MM.1S (cell line): Measurements from ENCODE around the gene DISC1.

Experiments used
- DNase-seq: peaks from one replicate; pipeline ENCODE4 v3.0.0-alpha.2; 2015
- H2AFZ ChIP-seq: fragments of 300-600 bp; sonication (generic); 2 replicates; pipeline ENCODE4 v1.6.0; 2016; ENCODE audit warnings: antibody characterized with exemption, low read length
- H3F3A ChIP-seq: fragments of 300-600 bp; sonication (generic); 2 replicates; pipeline ENCODE4 v1.6.1; 2016; ENCODE audit warnings: mild to moderate bottlenecking, antibody characterized with exemption, low read length, moderate library complexity, mixed read lengths; ENCODE audit not compliant: insufficient read depth
- H3K27ac ChIP-seq: fragments of 300-600 bp; sonication (generic); 2 replicates; pipeline ENCODE4 v1.5.1; 2016; ENCODE audit warnings: mild to moderate bottlenecking, low read length
- H3K27me3 ChIP-seq: fragments of 300-600 bp; sonication (generic); replicated peaks from 2 replicates; pipeline ENCODE4 v1.6.0; 2016; ENCODE audit warnings: low read length; ENCODE audit not compliant: insufficient read depth
- H3K36me3 ChIP-seq: fragments of 300-600 bp; sonication (generic); replicated peaks from 2 replicates; pipeline ENCODE4 v1.6.1; 2016; ENCODE audit warnings: mild to moderate bottlenecking, low read length, mixed read lengths; ENCODE audit not compliant: insufficient read depth
- H3K4me1 ChIP-seq: fragments of 300-600 bp; sonication (generic); 2 replicates; pipeline ENCODE4 v1.6.1; 2016; ENCODE audit warnings: low read length, mixed read lengths
- H3K4me2 ChIP-seq: fragments of 300-600 bp; sonication (generic); 2 replicates; pipeline ENCODE4 v1.6.0; 2016; ENCODE audit warnings: low read depth, low read length
- H3K4me3 ChIP-seq: fragments of 300-600 bp; sonication (generic); 2 replicates; pipeline ENCODE4 v1.5.1; 2016; ENCODE audit warnings: low read length, mixed read lengths
- H3K79me2 ChIP-seq: fragments of 300-600 bp; sonication (generic); 2 replicates; pipeline ENCODE4 v1.6.1; 2016; ENCODE audit warnings: mixed run types, low read length, mixed read lengths
- H3K9ac ChIP-seq: fragments of 300-600 bp; sonication (generic); 2 replicates; pipeline ENCODE4 v1.6.1; 2016; ENCODE audit warnings: low read length, mixed read lengths
- H3K9me2 ChIP-seq: fragments of 300-600 bp; sonication (generic); replicated peaks from 2 replicates; pipeline ENCODE4 v1.6.1; 2016; ENCODE audit warnings: mild to moderate bottlenecking, low read length, mixed read lengths; ENCODE audit not compliant: insufficient read depth
- H3K9me3 ChIP-seq: fragments of 300-600 bp; sonication (generic); replicated peaks from 2 replicates; pipeline ENCODE4 v1.6.1; 2016; ENCODE audit warnings: mild to moderate bottlenecking, low read length, mixed read lengths; ENCODE audit not compliant: insufficient read depth
- H4K20me1 ChIP-seq: fragments of 300-600 bp; sonication (generic); 2 replicates; pipeline ENCODE4 v1.6.1; 2016; ENCODE audit warnings: mild to moderate bottlenecking, low read length, moderate library complexity, mixed read lengths; ENCODE audit not compliant: insufficient read depth
- EZH2 ChIP-seq: fragments of 300-600 bp; sonication (generic); optimal IDR thresholded peaks from 2 replicates; pipeline ENCODE3; 2017; ENCODE audit warnings: low read depth, mild to moderate bottlenecking, antibody characterized with exemption, low read length, mixed read lengths
- EZH2phosphoT487 ChIP-seq: fragments of 300-600 bp; sonication (generic); IDR thresholded peaks from 2 replicates; pipeline ENCODE4 v1.6.1; 2018; ENCODE audit warnings: antibody characterized with exemption, low read length
- TF ChIP-seq, protein P1 (sequence below): fragments of 300-600 bp; sonication (generic); IDR thresholded peaks from 2 replicates; pipeline ENCODE4 v1.5.1; 2016; ENCODE audit warnings: antibody characterized with exemption, low read length, mixed read lengths

DISC1 gene

DNA sequence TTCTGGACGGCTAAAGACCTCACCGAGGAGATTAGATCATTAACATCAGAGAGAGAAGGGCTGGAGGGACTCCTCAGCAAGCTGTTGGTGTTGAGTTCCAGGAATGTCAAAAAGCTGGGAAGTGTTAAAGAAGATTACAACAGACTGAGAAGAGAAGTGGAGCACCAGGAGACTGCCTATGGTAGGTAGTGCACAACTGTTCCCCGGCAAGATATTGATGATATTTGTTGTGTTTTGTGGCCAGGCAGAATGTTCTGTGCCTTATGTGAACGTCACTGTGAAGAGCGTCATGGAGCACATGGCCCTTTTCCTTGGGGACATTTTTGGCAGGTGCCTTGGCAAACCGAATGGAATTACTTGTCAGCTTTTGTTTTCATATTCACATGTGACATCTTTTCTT, 191.7 kb downstream of the DISC1 start:
- Histone ChIP-seq H3K4me2 (no peak overlapping the region), H3K9me2 (no peaks in the 10 kb centered on the region)

GRCh38 chr1:231821281-231821680, 194.7 kb downstream of the DISC1 start:
- no peak overlapping the region for H3K4me2 ChIP-seq
- no peaks in the 10 kb centered on the region for H3K4me1 ChIP-seq
- no peak overlapping the region for H2AFZ ChIP-seq
- no peak overlapping the region for H3K27ac ChIP-seq
- no peaks in the 10 kb centered on the region for H3K79me2 ChIP-seq
- H3F3A ChIP-seq: no peaks in the 10 kb centered on the region
- H3K4me3 ChIP-seq: no peak overlapping the region
- no peaks in the 10 kb centered on the region for H3K9me3 ChIP-seq
- no peaks in the 10 kb centered on the region for H4K20me1 ChIP-seq
- TF ChIP-seq EZH2phosphoT487: no peak
- TF ChIP-seq, protein P1, sequence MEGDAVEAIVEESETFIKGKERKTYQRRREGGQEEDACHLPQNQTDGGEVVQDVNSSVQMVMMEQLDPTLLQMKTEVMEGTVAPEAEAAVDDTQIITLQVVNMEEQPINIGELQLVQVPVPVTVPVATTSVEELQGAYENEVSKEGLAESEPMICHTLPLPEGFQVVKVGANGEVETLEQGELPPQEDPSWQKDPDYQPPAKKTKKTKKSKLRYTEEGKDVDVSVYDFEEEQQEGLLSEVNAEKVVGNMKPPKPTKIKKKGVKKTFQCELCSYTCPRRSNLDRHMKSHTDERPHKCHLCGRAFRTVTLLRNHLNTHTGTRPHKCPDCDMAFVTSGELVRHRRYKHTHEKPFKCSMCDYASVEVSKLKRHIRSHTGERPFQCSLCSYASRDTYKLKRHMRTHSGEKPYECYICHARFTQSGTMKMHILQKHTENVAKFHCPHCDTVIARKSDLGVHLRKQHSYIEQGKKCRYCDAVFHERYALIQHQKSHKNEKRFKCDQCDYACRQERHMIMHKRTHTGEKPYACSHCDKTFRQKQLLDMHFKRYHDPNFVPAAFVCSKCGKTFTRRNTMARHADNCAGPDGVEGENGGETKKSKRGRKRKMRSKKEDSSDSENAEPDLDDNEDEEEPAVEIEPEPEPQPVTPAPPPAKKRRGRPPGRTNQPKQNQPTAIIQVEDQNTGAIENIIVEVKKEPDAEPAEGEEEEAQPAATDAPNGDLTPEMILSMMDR: no peak
- TF ChIP-seq EZH2: no peak
- no peaks in the 10 kb centered on the region for H3K9me2 ChIP-seq
- H3K9ac ChIP-seq: no peak overlapping the region
- H3K36me3 ChIP-seq: no peaks in the 10 kb centered on the region
- no peaks in the 10 kb centered on the region for H3K27me3 ChIP-seq
- no peak for DNase-seq

More for the DNA sequence above, 191.7 kb downstream of the DISC1 start:
- no peak overlapping the region for H3K9ac ChIP-seq
- H3K4me3 ChIP-seq: no peak overlapping the region
- no peaks in the 10 kb centered on the region for H3K27me3 ChIP-seq
- no peaks in the 10 kb centered on the region for H3K4me1 ChIP-seq
- H3F3A ChIP-seq: no peaks in the 10 kb centered on the region
- DNase-seq: no peak
- no peak for TF ChIP-seq EZH2phosphoT487
- no peak for TF ChIP-seq EZH2
- TF ChIP-seq, protein P1: no peak
- no peak overlapping the region for H3K27ac ChIP-seq
- no peaks in the 10 kb centered on the region for H3K9me3 ChIP-seq
- no peak overlapping the region for H2AFZ ChIP-seq
- no peaks in the 10 kb centered on the region for H3K36me3 ChIP-seq
- H3K79me2 ChIP-seq: no peaks in the 10 kb centered on the region
- H4K20me1 ChIP-seq: no peaks in the 10 kb centered on the region

GRCh38 chr1:231822041-231822440, 195.5 kb downstream of the DISC1 start:
- no peak overlapping the region for H2AFZ ChIP-seq
- DNase-seq: no peak
- H3F3A ChIP-seq: no peaks in the 10 kb centered on the region
- no peaks in the 10 kb centered on the region for H3K79me2 ChIP-seq
- H3K36me3 ChIP-seq: no peaks in the 10 kb centered on the region
- H3K9me2 ChIP-seq: no peaks in the 10 kb centered on the region
- H3K4me1 ChIP-seq: no peaks in the 10 kb centered on the region
- no peak overlapping the region for H3K4me2 ChIP-seq
- no peaks in the 10 kb centered on the region for H4K20me1 ChIP-seq
- no peaks in the 10 kb centered on the region for H3K9me3 ChIP-seq
- H3K27ac ChIP-seq: no peak overlapping the region
- no peaks in the 10 kb centered on the region for H3K27me3 ChIP-seq
- TF ChIP-seq, protein P1: no peak
- TF ChIP-seq EZH2: no peak
- no peak for TF ChIP-seq EZH2phosphoT487
- no peak overlapping the region for H3K9ac ChIP-seq
- H3K4me3 ChIP-seq: no peak overlapping the region
